COR-L47 (cell line): Measurements from ENCODE around the gene MICAL2.
A peak's percentile ranks its signal among the peaks of the same experiment; 100 is the strongest.
"Not testable (repeated sequence)": the region's sequence is repeated elsewhere in the genome, so short reads cannot be mapped to it uniquely, and the experiment has no call there.

ENCODE experiments used
- DNase-seq: peaks from one replicate; lab custom pipeline; 2025; lab: John Stamatoyannopoulos, UW

MICAL2 gene

GRCh38 chr11:12134236-12134585 is 23.8 kb downstream of the MICAL2 start:
- no peak for DNase-seq

GRCh38 chr11:12135185-12135584 is 24.8 kb downstream of the MICAL2 start:
- no peak for DNase-seq

GRCh38 chr11:12137005-12137690 is 26.8 kb downstream of the MICAL2 start:
- peak; percentile 52 for DNase-seq

- no peak for DNase-seq
Observed at GRCh38 chr11:12137938-12138731, 27.7 kb downstream of the MICAL2 start.

GRCh38 chr11:12139144-12139881 is 28.9 kb downstream of the MICAL2 start:
- no peak for DNase-seq

- DNase-seq, result no peak
Observed at GRCh38 chr11:12140186-12140793, 29.9 kb downstream of the MICAL2 start.

- no peak for DNase-seq
Observed at GRCh38 chr11:12141283-12141682, 30.9 kb downstream of the MICAL2 start.

GRCh38 chr11:12142176-12142575 is 31.8 kb downstream of the MICAL2 start:
- no peak for DNase-seq

- DNase-seq, result no peak
Observed at GRCh38 chr11:12142909-12143308, 32.5 kb downstream of the MICAL2 start.

GRCh38 chr11:12143461-12144258 is 33.3 kb downstream of the MICAL2 start:
- no peak for DNase-seq

GRCh38 chr11:12144330-12145174 is 34.2 kb downstream of the MICAL2 start:
- DNase-seq, result no peak

GRCh38 chr11:12146678-12147077 is 36.3 kb downstream of the MICAL2 start:
- DNase-seq, result not testable (repeated sequence)

GRCh38 chr11:12147827-12148226 is 37.4 kb downstream of the MICAL2 start:
- DNase-seq, result no peak

- no peak for DNase-seq
Observed at GRCh38 chr11:12148466-12148865, 38.1 kb downstream of the MICAL2 start.

- no peak for DNase-seq
Observed at GRCh38 chr11:12148882-12149281, 38.5 kb downstream of the MICAL2 start.

GRCh38 chr11:12149672-12150225 is 39.4 kb downstream of the MICAL2 start:
- DNase-seq, result no peak

GRCh38 chr11:12150831-12151382 is 40.5 kb downstream of the MICAL2 start:
- no peak for DNase-seq

GRCh38 chr11:12152321-12152720 is 41.9 kb downstream of the MICAL2 start:
- DNase-seq, result no peak

- no peak for DNase-seq
Observed at GRCh38 chr11:12154871-12155668, 44.7 kb downstream of the MICAL2 start.
